NB4 (cell line): ENCODE results near the gene CALM1.

ENCODE experiments used
- DNase-seq: peaks from one replicate; pipeline ENCODE4 v3.0.0; 2010; ENCODE audit warnings: low read depth
- H3K4me3 ChIP-seq: one replicate; pipeline ENCODE4 v1.5.1; 2011; ENCODE audit warnings: mild to moderate bottlenecking, low read depth, low read length, moderate library complexity
- CTCF ChIP-seq: IDR thresholded peaks from one replicate; pipeline ENCODE4 v1.5.1; 2012; ENCODE audit warnings: low read depth, low read length
- MAX ChIP-seq: IDR thresholded peaks from 2 replicates; pipeline ENCODE4 v1.6.1; 2011; ENCODE audit warnings: low read depth, low read length
- MYC ChIP-seq: IDR thresholded peaks from 2 replicates; pipeline ENCODE4 v1.6.1; 2011; ENCODE audit warnings: low read depth, low read length
- POLR2A ChIP-seq: IDR thresholded peaks from 2 replicates; pipeline ENCODE4 v1.6.1; 2011; ENCODE audit warnings: mild to moderate bottlenecking; ENCODE audit not compliant: insufficient read length; ENCODE audit errors: extremely low read depth

CALM1 gene

GRCh38 chr14:90426031-90426540 lies 29.3 kb downstream of the CALM1 start:
- no peak overlapping the region for H3K4me3 ChIP-seq
- no peak for DNase-seq
- TF ChIP-seq CTCF = no peak
- no peak for TF ChIP-seq POLR2A
- TF ChIP-seq MAX = no peak
- no peak for TF ChIP-seq MYC

GRCh38 chr14:90426663-90427062 lies 29.8 kb downstream of the CALM1 start:
- TF ChIP-seq CTCF (no peak), MAX (no peak), MYC (no peak), POLR2A (no peak)
- no peak for DNase-seq
- H3K4me3 ChIP-seq = no peak overlapping the region

GRCh38 chr14:90427848-90428426 lies 31.1 kb downstream of the CALM1 start:
- DNase-seq = no peak
- TF ChIP-seq MAX = no peak
- TF ChIP-seq POLR2A = no peak
- no peak for TF ChIP-seq CTCF
- no peak for TF ChIP-seq MYC
- no peak overlapping the region for H3K4me3 ChIP-seq

GRCh38 chr14:90428676-90429075 lies 31.8 kb downstream of the CALM1 start:
- H3K4me3 ChIP-seq = no peak overlapping the region
- TF ChIP-seq MYC (no peak), MAX (no peak), POLR2A (no peak), CTCF (no peak)
- DNase-seq = peak; percentile 30

- H3K4me3 ChIP-seq = no peak overlapping the region
- TF ChIP-seq MYC = no peak
- TF ChIP-seq POLR2A = no peak
- no peak for TF ChIP-seq MAX
- no peak for DNase-seq
Measured at GRCh38 chr14:90429236-90429635, 32.4 kb downstream of the CALM1 start.

GRCh38 chr14:90429754-90430153 lies 32.9 kb downstream of the CALM1 start:
- DNase-seq = no peak
- TF ChIP-seq MAX (no peak), POLR2A (no peak), MYC (no peak), CTCF (no peak)
- H3K4me3 ChIP-seq = no peak overlapping the region
